GM12878 (cell line): Measurements from ENCODE around the gene ZDHHC14. TPM values are rescaled to one million over a fixed set of nuclear protein-coding genes. Genes with fewer than 3 reads are reported as not detected.

Experiments used
- BACH1 ChIP-seq: fragments of 450-650 bp; IDR thresholded peaks from 2 replicates; pipeline ENCODE4 v1.6.1; 2017; ENCODE audit warnings: mild to moderate bottlenecking, borderline replicate concordance
- FOXM1 ChIP-seq: IDR thresholded peaks from 2 replicates; pipeline ENCODE4 v1.6.1; 2012; ENCODE audit warnings: low read depth, mild to moderate bottlenecking, inconsistent platforms, low read length, moderate library complexity
- NFXL1 ChIP-seq: fragments of 450-650 bp; IDR thresholded peaks from 2 replicates; pipeline ENCODE4 v1.6.1; 2017; ENCODE audit warnings: antibody characterized with exemption, mild to moderate bottlenecking, borderline replicate concordance
- NFYA ChIP-seq: IDR thresholded peaks from 2 replicates; pipeline ENCODE4 v1.6.1; 2011; ENCODE audit warnings: low read depth, mild to moderate bottlenecking, low read length, improper control_type of control experiment, borderline replicate concordance
- NRF1 ChIP-seq: conservative IDR thresholded peaks from 2 replicates; pipeline ENCODE4 v1.6.1; 2011; ENCODE audit warnings: mild to moderate bottlenecking, low read depth, low read length, improper control_type of control experiment
- PML ChIP-seq: IDR thresholded peaks from 2 replicates; pipeline ENCODE4 v1.6.1; 2012; ENCODE audit warnings: low read length, inconsistent platforms
- SP1 ChIP-seq: IDR thresholded peaks from one replicate; pipeline ENCODE4 v1.6.1; 2011; ENCODE audit warnings: low read depth, low read length
- SPI1 ChIP-seq: IDR thresholded peaks from 2 replicates; pipeline ENCODE4 v1.6.1; 2011; ENCODE audit warnings: low read depth, mild to moderate bottlenecking, low read length, moderate library complexity, borderline replicate concordance; ENCODE audit not compliant: insufficient read depth
- WRNIP1 ChIP-seq: IDR thresholded peaks from 2 replicates; pipeline ENCODE4 v1.6.1; 2011; ENCODE audit warnings: low read depth, low read length, improper control_type of control experiment, borderline replicate concordance
- YY1 ChIP-seq: IDR thresholded peaks from 2 replicates; pipeline ENCODE4 v1.6.1; 2011; ENCODE audit warnings: low read depth, mild to moderate bottlenecking, low read length
- ZNF217 ChIP-seq: fragments of 450-650 bp; IDR thresholded peaks from 2 replicates; pipeline ENCODE4 v1.6.1; 2017; ENCODE audit warnings: antibody characterized with exemption, mild to moderate bottlenecking
- ZSCAN29 ChIP-seq: fragments of 450-650 bp; IDR thresholded peaks from 2 replicates; pipeline ENCODE4 v1.6.1; 2017; ENCODE audit warnings: mild to moderate bottlenecking, moderate library complexity
- ZZZ3 ChIP-seq: IDR thresholded peaks from 2 replicates; pipeline ENCODE4 v1.6.1; 2011; ENCODE audit warnings: low read depth; ENCODE audit not compliant: control insufficient read depth, insufficient read length
- polyA plus RNA-seq, 11 experiments: library from polyadenylated mRNA; depleted of rRNA in 4 of 11; unstranded in 6 of 11; stranded (reverse) in 5 of 11; fragments of >200 nt; fragmentation: Nextera tagmentation in 4 of 11; fragmentation: Illumina TruSeq in 1 of 11; extraction: Ambion mirVana in 4 of 11; extraction: Trizol in 1 of 11; gene quantifications; 1 replicate in 1 of 11; 2 replicates in 10 of 11; pipeline versions ENCODE4 v1.2.1 to v1.2.3, GENCODE V29; 2011 to 2016; ENCODE audit warnings: inconsistent platforms in 2 of 11, missing spikeins in 2 of 11, low read depth in 1 of 11
- total RNA-seq, 4 experiments: library from RNA; depleted of rRNA in 3 of 4; stranded (reverse); fragments of >200 nt in 3 of 4; fragmentation: Illumina TruSeq in 1 of 4; extraction: Trizol in 1 of 4; gene quantifications; 2 replicates each; pipeline versions ENCODE4 v1.2.1 to v1.2.3, GENCODE V29; 2013 to 2021
- TF ChIP-seq, protein P1 (sequence below): fragments of 450-650 bp; formaldehyde crosslinking; IDR thresholded peaks from 2 replicates; pipeline ENCODE4 v1.4.0; 2022; ENCODE audit warnings: mild to moderate bottlenecking, moderate library complexity
- TF ChIP-seq, protein P2 (sequence below): fragments of 450-650 bp; conservative IDR thresholded peaks from 2 replicates; pipeline ENCODE4 v1.6.1; 2017; ENCODE audit warnings: mild to moderate bottlenecking, moderate library complexity
- TF ChIP-seq, protein P3 (sequence below): IDR thresholded peaks from 2 replicates; pipeline ENCODE4 v1.6.1; 2012; ENCODE audit warnings: low read depth, low read length, improper control_type of control experiment
- TF ChIP-seq, protein P4 (sequence below): fragments of 450-650 bp; IDR thresholded peaks from 2 replicates; pipeline ENCODE4 v1.6.1; 2017; ENCODE audit warnings: mild to moderate bottlenecking, low read depth, inconsistent platforms; ENCODE audit not compliant: poor library complexity, severe bottlenecking

Gene ZDHHC14
- total and polyA plus RNA-seq, 10 of the 15 experiments (the other 5 are each of a cell fraction or from before 2014, with no cell fraction given): 0.15 to 16.0 (median 0.76) TPM; not detected in 1

DNA sequence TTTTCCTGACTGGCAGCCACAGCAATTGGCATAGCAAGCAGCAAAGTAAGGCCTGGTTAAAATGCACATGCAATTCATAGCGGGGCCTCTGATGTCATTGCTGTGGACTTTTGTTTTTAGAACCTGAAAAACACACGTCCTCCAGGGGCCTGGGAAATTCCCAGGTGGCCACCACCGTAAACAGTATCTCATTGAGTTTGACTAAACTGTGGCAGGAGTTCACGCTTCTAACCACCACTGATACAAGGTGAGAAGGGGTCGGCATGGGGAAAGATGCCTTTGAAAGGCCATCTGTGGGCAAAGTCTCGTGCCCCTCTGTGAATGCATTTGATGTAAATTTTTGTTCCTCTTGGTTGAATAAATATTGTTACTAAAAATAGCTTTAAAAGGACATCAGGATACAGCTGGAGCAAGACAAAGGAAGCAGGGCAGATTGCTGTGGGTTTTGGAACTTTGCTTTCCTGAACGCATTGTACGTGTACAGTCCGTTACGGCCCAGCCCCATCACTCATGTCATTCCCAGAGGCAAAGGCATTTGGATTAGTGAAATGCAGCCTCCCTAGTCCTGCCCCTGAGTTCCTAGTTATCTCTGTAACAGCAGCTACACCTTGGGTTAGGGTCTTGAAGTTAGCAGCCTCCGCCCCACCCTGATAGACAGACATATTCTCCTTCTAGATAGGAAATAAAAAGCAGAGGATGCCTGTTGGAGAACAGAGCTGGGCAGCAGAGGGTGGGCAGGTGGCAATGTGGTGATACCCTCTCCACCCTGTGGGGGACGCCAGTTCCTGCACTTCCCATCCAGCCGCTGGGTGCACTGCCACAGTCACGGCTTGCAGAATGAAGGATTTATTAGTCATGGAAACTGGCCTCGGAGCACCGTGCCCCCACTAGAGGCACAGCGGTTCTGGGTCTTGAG, 80.3 kb downstream of the ZDHHC14 start (continued):
- TF ChIP-seq PML (0 out of 2 replicates have a peak, but pooled peaks have one; percentile 56), NFXL1 (no peak), BACH1 (peak; percentile 72), SP1 (peak; percentile 51), NRF1 (no peak), SPI1 (peak; percentile 24; the same call in 1 of the 2 replicates), FOXM1 (peak; percentile 89; the same call in 1 of the 2 replicates), NFYA (no peak), ZNF217 (peak; percentile 58; the same call in 1 of the 2 replicates), YY1 (no peak), ZSCAN29 (no peak), WRNIP1 (0 out of 2 replicates have a peak, but pooled peaks have one; percentile 38), ZZZ3 (no peak)
- TF ChIP-seq, protein P1, sequence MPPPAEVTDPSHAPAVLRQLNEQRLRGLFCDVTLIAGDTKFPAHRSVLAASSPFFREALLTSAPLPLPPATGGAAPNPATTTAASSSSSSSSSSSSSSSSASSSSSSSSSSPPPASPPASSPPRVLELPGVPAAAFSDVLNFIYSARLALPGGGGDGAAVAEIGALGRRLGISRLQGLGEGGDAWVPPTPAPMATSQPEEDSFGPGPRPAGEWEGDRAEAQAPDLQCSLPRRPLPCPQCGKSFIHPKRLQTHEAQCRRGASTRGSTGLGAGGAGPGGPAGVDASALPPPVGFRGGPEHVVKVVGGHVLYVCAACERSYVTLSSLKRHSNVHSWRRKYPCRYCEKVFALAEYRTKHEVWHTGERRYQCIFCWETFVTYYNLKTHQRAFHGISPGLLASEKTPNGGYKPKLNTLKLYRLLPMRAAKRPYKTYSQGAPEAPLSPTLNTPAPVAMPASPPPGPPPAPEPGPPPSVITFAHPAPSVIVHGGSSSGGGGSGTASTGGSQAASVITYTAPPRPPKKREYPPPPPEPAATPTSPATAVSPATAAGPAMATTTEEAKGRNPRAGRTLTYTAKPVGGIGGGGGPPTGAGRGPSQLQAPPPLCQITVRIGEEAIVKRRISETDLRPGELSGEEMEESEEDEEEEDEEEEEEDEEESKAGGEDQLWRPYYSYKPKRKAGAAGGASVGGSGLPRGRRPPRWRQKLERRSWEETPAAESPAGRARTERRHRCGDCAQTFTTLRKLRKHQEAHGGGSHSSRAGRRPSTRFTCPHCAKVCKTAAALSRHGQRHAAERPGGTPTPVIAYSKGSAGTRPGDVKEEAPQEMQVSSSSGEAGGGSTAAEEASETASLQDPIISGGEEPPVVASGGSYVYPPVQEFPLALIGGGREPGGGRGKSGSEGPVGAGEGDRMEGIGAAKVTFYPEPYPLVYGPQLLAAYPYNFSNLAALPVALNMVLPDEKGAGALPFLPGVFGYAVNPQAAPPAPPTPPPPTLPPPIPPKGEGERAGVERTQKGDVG (CRISPR knock-in tag): no peak
- TF ChIP-seq, protein P2, sequence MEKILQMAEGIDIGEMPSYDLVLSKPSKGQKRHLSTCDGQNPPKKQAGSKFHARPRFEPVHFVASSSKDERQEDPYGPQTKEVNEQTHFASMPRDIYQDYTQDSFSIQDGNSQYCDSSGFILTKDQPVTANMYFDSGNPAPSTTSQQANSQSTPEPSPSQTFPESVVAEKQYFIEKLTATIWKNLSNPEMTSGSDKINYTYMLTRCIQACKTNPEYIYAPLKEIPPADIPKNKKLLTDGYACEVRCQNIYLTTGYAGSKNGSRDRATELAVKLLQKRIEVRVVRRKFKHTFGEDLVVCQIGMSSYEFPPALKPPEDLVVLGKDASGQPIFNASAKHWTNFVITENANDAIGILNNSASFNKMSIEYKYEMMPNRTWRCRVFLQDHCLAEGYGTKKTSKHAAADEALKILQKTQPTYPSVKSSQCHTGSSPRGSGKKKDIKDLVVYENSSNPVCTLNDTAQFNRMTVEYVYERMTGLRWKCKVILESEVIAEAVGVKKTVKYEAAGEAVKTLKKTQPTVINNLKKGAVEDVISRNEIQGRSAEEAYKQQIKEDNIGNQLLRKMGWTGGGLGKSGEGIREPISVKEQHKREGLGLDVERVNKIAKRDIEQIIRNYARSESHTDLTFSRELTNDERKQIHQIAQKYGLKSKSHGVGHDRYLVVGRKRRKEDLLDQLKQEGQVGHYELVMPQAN: no peak; the same call in 1 of the 2 replicates
- TF ChIP-seq, protein P3, sequence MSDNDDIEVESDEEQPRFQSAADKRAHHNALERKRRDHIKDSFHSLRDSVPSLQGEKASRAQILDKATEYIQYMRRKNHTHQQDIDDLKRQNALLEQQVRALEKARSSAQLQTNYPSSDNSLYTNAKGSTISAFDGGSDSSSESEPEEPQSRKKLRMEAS: peak; percentile 20; the same call in 1 of the 2 replicates
- TF ChIP-seq, protein P4, sequence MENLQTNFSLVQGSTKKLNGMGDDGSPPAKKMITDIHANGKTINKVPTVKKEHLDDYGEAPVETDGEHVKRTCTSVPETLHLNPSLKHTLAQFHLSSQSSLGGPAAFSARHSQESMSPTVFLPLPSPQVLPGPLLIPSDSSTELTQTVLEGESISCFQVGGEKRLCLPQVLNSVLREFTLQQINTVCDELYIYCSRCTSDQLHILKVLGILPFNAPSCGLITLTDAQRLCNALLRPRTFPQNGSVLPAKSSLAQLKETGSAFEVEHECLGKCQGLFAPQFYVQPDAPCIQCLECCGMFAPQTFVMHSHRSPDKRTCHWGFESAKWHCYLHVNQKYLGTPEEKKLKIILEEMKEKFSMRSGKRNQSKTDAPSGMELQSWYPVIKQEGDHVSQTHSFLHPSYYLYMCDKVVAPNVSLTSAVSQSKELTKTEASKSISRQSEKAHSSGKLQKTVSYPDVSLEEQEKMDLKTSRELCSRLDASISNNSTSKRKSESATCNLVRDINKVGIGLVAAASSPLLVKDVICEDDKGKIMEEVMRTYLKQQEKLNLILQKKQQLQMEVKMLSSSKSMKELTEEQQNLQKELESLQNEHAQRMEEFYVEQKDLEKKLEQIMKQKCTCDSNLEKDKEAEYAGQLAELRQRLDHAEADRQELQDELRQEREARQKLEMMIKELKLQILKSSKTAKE: peak; percentile 92
